H1 (cell line): ENCODE results near the gene AMH.

ENCODE experiments used
- CBX8 ChIP-seq: fragments of 300-800, 300-1000 bp; sonication (generic); IDR thresholded peaks from 2 replicates; pipeline ENCODE4 v1.7.1; 2016; ENCODE audit warnings: low read depth, low read length, borderline replicate concordance
- CEBPB ChIP-seq: IDR thresholded peaks from 2 replicates; pipeline ENCODE4 v1.6.1; 2012; ENCODE audit warnings: low read depth, low read length
- CREB1 ChIP-seq: IDR thresholded peaks from 2 replicates; pipeline ENCODE4 v1.6.1; 2012; ENCODE audit warnings: inconsistent platforms
- CTCF ChIP-seq, 3 experiments: IDR thresholded peaks; 1 replicate in 2 of 3; 2 replicates in 1 of 3; pipeline versions ENCODE4 v1.5.1 to v1.6.1; 2011; ENCODE audit warnings: low read length in 3 of 3, mild to moderate bottlenecking in 3 of 3, inconsistent platforms in 2 of 3, low read depth in 1 of 3, moderate library complexity in 1 of 3; ENCODE audit not compliant: insufficient read depth in 1 of 3; ENCODE audit errors: control extremely low read depth in 1 of 3
- HDAC2 ChIP-seq, 2 experiments: fragments of 300-600 bp in 1 of 2; sonication (generic) in 1 of 2; IDR thresholded peaks; 2 replicates each; pipeline ENCODE4 v1.6.1; 2011 to 2012; ENCODE audit warnings: low read depth in 2 of 2, low read length in 2 of 2, mild to moderate bottlenecking in 2 of 2, moderate library complexity in 2 of 2, borderline replicate concordance in 1 of 2, inconsistent platforms in 1 of 2
- JUN ChIP-seq: IDR thresholded peaks from 2 replicates; pipeline ENCODE4 v1.6.1; 2011; ENCODE audit warnings: low read depth, mild to moderate bottlenecking, improper control_type of control experiment, low read length
- JUND ChIP-seq: IDR thresholded peaks from 2 replicates; pipeline ENCODE4 v1.6.1; 2011; ENCODE audit warnings: mild to moderate bottlenecking, improper control_type of control experiment, low read length
- POLR2A ChIP-seq, 2 experiments: IDR thresholded peaks; 1 replicate in 1 of 2; 2 replicates in 1 of 2; pipeline ENCODE4 v1.6.1; 2011; ENCODE audit warnings: low read depth in 2 of 2, low read length in 2 of 2, mild to moderate bottlenecking in 2 of 2; ENCODE audit errors: control extremely low read depth in 1 of 2
- SAP30 ChIP-seq: fragments of 300-600 bp; sonication (generic); IDR thresholded peaks from 2 replicates; pipeline ENCODE4 v1.7.1; 2012; ENCODE audit warnings: low read length, moderate library complexity, mild to moderate bottlenecking, inconsistent platforms; ENCODE audit not compliant: insufficient read depth, insufficient replicate concordance
- SIX5 ChIP-seq: IDR thresholded peaks from 2 replicates; pipeline ENCODE4 v1.6.1; 2011; ENCODE audit warnings: mild to moderate bottlenecking, low read depth, low read length
- TF ChIP-seq, protein P1 (sequence below): IDR thresholded peaks from 2 replicates; pipeline ENCODE4 v1.6.1; 2011; ENCODE audit warnings: low read length, improper control_type of control experiment

DNA sequence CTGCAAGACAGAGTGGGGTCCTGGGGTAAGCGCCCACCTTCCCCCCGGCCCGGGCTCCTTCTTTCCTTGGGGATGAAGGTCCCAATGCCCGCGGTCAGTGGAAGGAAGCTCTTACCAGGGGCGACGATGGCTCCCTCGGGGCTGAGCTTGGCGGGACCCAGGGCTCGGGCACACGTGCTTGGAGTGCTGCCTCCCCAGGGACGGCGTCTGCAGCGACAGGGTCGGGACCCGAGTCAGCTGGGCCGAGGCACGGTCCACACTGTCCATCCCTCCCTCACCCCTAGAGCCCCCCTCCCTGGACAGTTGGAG is 3.6 kb downstream of the AMH start:
- TF ChIP-seq CTCF (IDR thresholded peaks at IDR 0.05; ENCODE audit: control extremely low read depth in 1 of 3, insufficient read depth in 1 of 3, low read depth in 1 of 3, low read length in 3 of 3) (no peak), SIX5 (no peak), JUND (no peak), SAP30 (no peak), JUN (no peak), CREB1 (no peak), CEBPB (no peak), CBX8 (no peak), HDAC2 (IDR thresholded peaks at IDR 0.05; ENCODE audit: borderline replicate concordance in 1 of 2, low read depth in 2 of 2, low read length in 2 of 2) (no peak), POLR2A (IDR thresholded peaks at IDR 0.05; ENCODE audit: control extremely low read depth in 1 of 2, low read depth in 2 of 2, low read length in 2 of 2) (no peak)
- TF ChIP-seq, protein P1, sequence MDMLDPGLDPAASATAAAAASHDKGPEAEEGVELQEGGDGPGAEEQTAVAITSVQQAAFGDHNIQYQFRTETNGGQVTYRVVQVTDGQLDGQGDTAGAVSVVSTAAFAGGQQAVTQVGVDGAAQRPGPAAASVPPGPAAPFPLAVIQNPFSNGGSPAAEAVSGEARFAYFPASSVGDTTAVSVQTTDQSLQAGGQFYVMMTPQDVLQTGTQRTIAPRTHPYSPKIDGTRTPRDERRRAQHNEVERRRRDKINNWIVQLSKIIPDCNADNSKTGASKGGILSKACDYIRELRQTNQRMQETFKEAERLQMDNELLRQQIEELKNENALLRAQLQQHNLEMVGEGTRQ = no peak
